Activated CD4-positive, alpha-beta memory T cell treated with anti-CD3 and anti-CD28 coated beads, Interleukin-2, amount 10 ng/mL, durations not matched to agents 7 days and 5 days (primary cell): ENCODE data around the gene LMAN1L. TPM values are rescaled to one million over a fixed set of nuclear protein-coding genes. Genes with fewer than 3 reads are reported as not detected.

Experiments used
- CTCF ChIA-PET: fragments of 350-600 bp; sonication (Branson Sonifier 250); formaldehyde crosslinking; loops from one replicate; lab custom pipeline; 2021; ENCODE audit warnings: antibody characterized with exemption, inconsistent platforms; lab: Charles Lee
- POLR2A ChIA-PET: fragments of 350-600 bp; sonication (Branson Sonifier 250); formaldehyde crosslinking; loops from one replicate; lab custom pipeline; 2021; ENCODE audit warnings: antibody characterized with exemption; lab: Charles Lee
- DNase-seq: peaks from one replicate; pipeline ENCODE4 v3.0.0-alpha.2; 2020
- H3K27ac Mint-ChIP-seq: one replicate; pipeline ENCODE4 v1.8.0; 2021; ENCODE audit warnings: mild to moderate bottlenecking, mixed read lengths
- H3K27me3 Mint-ChIP-seq: one replicate; pipeline ENCODE4 v1.8.0; 2021; ENCODE audit warnings: mixed read lengths
- H3K36me3 Mint-ChIP-seq: one replicate; pipeline ENCODE4 v1.8.0; 2021; ENCODE audit warnings: low read depth, mixed read lengths
- H3K4me1 Mint-ChIP-seq: one replicate; pipeline ENCODE4 v1.8.0; 2021; ENCODE audit warnings: mixed read lengths
- H3K4me3 Mint-ChIP-seq: one replicate; pipeline ENCODE4 v1.8.0; 2021; ENCODE audit warnings: mild to moderate bottlenecking, mixed read lengths
- H3K9me3 Mint-ChIP-seq: one replicate; pipeline ENCODE4 v1.8.0; 2021; ENCODE audit warnings: mixed read lengths
- total RNA-seq, 2 experiments: library from RNA; stranded (reverse); gene quantifications; one replicate each; pipeline ENCODE4 v1.2.3, GENCODE V29; 2021

LMAN1L gene
- total RNA-seq, 2 experiments from 2014 or later = 0.48 to 0.63 TPM

- peak within 1 kb of the TSS; percentile 91 for H3K4me3 Mint-ChIP-seq
- H3K27ac Mint-ChIP-seq = peak within 1 kb of the TSS; percentile 98
- peaks cover 63% of the 10 kb centered on the region for H3K4me1 Mint-ChIP-seq
- ChIA-PET POLR2A (interaction anchor here (0.9 to 4.9 kb wide), 13 partner anchors 9 to 95 kb away, joined by 3 to 66 read pairs (median 4); partner anchors contain the start of genes COX5A, FAM219B and MPI), CTCF (interaction anchor here (0.8 to 3.6 kb wide), 12 partner anchors 16 to 202 kb away, joined by 3 to 49 read pairs (median 4); no protein-coding TSS in a partner anchor)
- H3K36me3 Mint-ChIP-seq = peaks cover 55% of the 10 kb centered on the region
- no peaks in the 10 kb centered on the region for H3K27me3 Mint-ChIP-seq
- DNase-seq = peak; percentile 95
- no peaks in the 10 kb centered on the region for H3K9me3 Mint-ChIP-seq
Observed at GRCh38 chr15:74842581-74843444, 30.2 kb downstream of the LMAN1L start, which contains the start of gene ULK3. TSS of gene ULK3 (minus strand) at chr15:74843156. CDS start at chr15:74843105, 51 bp downstream.

- DNase-seq = no peak
- Mint-ChIP-seq H3K27ac (peak overlapping the region; percentile 98), H3K27me3 (no peaks in the 10 kb centered on the region), H3K4me1 (peaks cover 64% of the 10 kb centered on the region), H3K4me3 (peak overlapping the region; percentile 81), H3K9me3 (no peaks in the 10 kb centered on the region), H3K36me3 (peaks cover 59% of the 10 kb centered on the region)
- CTCF ChIA-PET = interaction anchor here (0.8 to 3.6 kb wide), 10 partner anchors 15 to 202 kb away, joined by 3 to 49 read pairs (median 6); no protein-coding TSS in a partner anchor
- POLR2A ChIA-PET = interaction anchor here (0.9 to 4.9 kb wide), 10 partner anchors 9 to 302 kb away, joined by 3 to 66 read pairs (median 6); partner anchors contain the start of genes ARID3B, COX5A, FAM219B and MPI
Observed at GRCh38 chr15:74843445-74843828, 30.8 kb downstream of the LMAN1L start.

- Mint-ChIP-seq H3K27ac (peak overlapping the region; percentile 98), H3K9me3 (no peaks in the 10 kb centered on the region)
- CTCF ChIA-PET = interaction anchor here (0.8 to 3.6 kb wide), 14 partner anchors 12 to 203 kb away, joined by 3 to 49 read pairs (median 4); partner anchors contain the start of gene CSK
Observed at GRCh38 chr15:74843891-74844299, 31.3 kb downstream of the LMAN1L start.

GRCh38 chr15:74844319-74845207 is 31.9 kb downstream of the LMAN1L start:
- Mint-ChIP-seq H3K27me3 (no peaks in the 10 kb centered on the region), H3K4me3 (peak overlapping the region; percentile 55), H3K27ac (peak overlapping the region; percentile 98), H3K36me3 (peaks cover 60% of the 10 kb centered on the region), H3K9me3 (no peaks in the 10 kb centered on the region), H3K4me1 (peaks cover 68% of the 10 kb centered on the region)
- CTCF ChIA-PET = interaction anchor here (0.6 to 3.6 kb wide), 16 partner anchors 12 to 91 kb away, joined by 3 to 49 read pairs (median 4); partner anchors contain the start of gene CSK
- POLR2A ChIA-PET = interaction anchor here (0.8 to 4.9 kb wide), 18 partner anchors 20 to 304 kb away, joined by 3 to 66 read pairs (median 5); partner anchors contain the start of genes ARID3B, CSK, FAM219B and MPI
- peak; percentile 34 for DNase-seq

More at GRCh38 chr15:74843891-74844299, 31.3 kb downstream of the LMAN1L start:
- H3K4me1 Mint-ChIP-seq = peaks cover 68% of the 10 kb centered on the region
- DNase-seq = peak; percentile 24
- no peaks in the 10 kb centered on the region for H3K27me3 Mint-ChIP-seq
- peaks cover 61% of the 10 kb centered on the region for H3K36me3 Mint-ChIP-seq
- H3K4me3 Mint-ChIP-seq = peak overlapping the region; percentile 81
- POLR2A ChIA-PET = interaction anchor here (0.9 to 4.9 kb wide), 11 partner anchors 8 to 303 kb away, joined by 4 to 66 read pairs (median 8); partner anchors contain the start of genes ARID3B, FAM219B and MPI

GRCh38 chr15:74845208-74845568 is 32.6 kb downstream of the LMAN1L start:
- POLR2A ChIA-PET = interaction anchor here (0.8 to 4.9 kb wide), 18 partner anchors 20 to 304 kb away, joined by 3 to 66 read pairs (median 5); partner anchors contain the start of genes ARID3B, CSK, FAM219B and MPI
- DNase-seq = peak; percentile 78

GRCh38 chr15:74845581-74845980 is 32.9 kb downstream of the LMAN1L start:
- Mint-ChIP-seq H3K4me1 (peaks cover 65% of the 10 kb centered on the region), H3K4me3 (peak overlapping the region; percentile 55), H3K36me3 (peaks cover 61% of the 10 kb centered on the region), H3K27me3 (no peaks in the 10 kb centered on the region), H3K9me3 (no peaks in the 10 kb centered on the region), H3K27ac (peak overlapping the region; percentile 98)
- ChIA-PET POLR2A (interaction anchor here (1.0 to 4.9 kb wide), 8 partner anchors 23 to 305 kb away, joined by 3 to 66 read pairs (median 8); partner anchors contain the start of genes ARID3B, CSK and MPI), CTCF (interaction anchor here (0.7 to 3.6 kb wide), 6 partner anchors 51 to 64 kb away, joined by 3 to 49 read pairs (median 7); partner anchors contain the start of genes CSK and FAM219B)
- DNase-seq = peak; percentile 54

More at GRCh38 chr15:74845208-74845568, 32.6 kb downstream of the LMAN1L start:
- peak overlapping the region; percentile 98 for H3K27ac Mint-ChIP-seq
- CTCF ChIA-PET = interaction anchor here (0.8 to 3.6 kb wide), 13 partner anchors 13 to 90 kb away, joined by 3 to 49 read pairs (median 4); partner anchors contain the start of gene CSK
- peak overlapping the region; percentile 55 for H3K4me3 Mint-ChIP-seq
- H3K9me3 Mint-ChIP-seq = no peaks in the 10 kb centered on the region
- H3K27me3 Mint-ChIP-seq = no peaks in the 10 kb centered on the region
- peaks cover 68% of the 10 kb centered on the region for H3K4me1 Mint-ChIP-seq
- peaks cover 62% of the 10 kb centered on the region for H3K36me3 Mint-ChIP-seq

GRCh38 chr15:74847432-74847831 is 34.8 kb downstream of the LMAN1L start:
- no peak overlapping the region for H3K4me3 Mint-ChIP-seq
- H3K27me3 Mint-ChIP-seq = no peaks in the 10 kb centered on the region
- peaks cover 47% of the 10 kb centered on the region for H3K4me1 Mint-ChIP-seq
- peak overlapping the region; percentile 79 for H3K27ac Mint-ChIP-seq
- H3K9me3 Mint-ChIP-seq = no peaks in the 10 kb centered on the region
- H3K36me3 Mint-ChIP-seq = peaks cover 63% of the 10 kb centered on the region
- ChIA-PET POLR2A (interaction anchor here (0.7 to 2.9 kb wide), 5 partner anchors 11 to 54 kb away, joined by 3 to 16 read pairs (median 4); partner anchors contain the start of gene MPI), CTCF (interaction anchor here (0.6 to 2.2 kb wide), 3 partner anchors 49 to 59 kb away, joined by 3 to 11 read pairs (median 4); no protein-coding TSS in a partner anchor)
- DNase-seq = no peak

- CTCF ChIA-PET = no interaction called here
- POLR2A ChIA-PET = interaction anchor here (1.3 to 2.5 kb wide), 2 partner anchors 20 to 56 kb away, joined by 3 to 7 read pairs; partner anchors contain the start of gene FAM219B
- DNase-seq = no peak
- H3K4me1 Mint-ChIP-seq = peaks cover 22% of the 10 kb centered on the region
- no peaks in the 10 kb centered on the region for H3K9me3 Mint-ChIP-seq
- no peak overlapping the region for H3K27ac Mint-ChIP-seq
- H3K4me3 Mint-ChIP-seq = no peak overlapping the region
- H3K36me3 Mint-ChIP-seq = peaks cover 57% of the 10 kb centered on the region
- H3K27me3 Mint-ChIP-seq = no peaks in the 10 kb centered on the region
Observed at GRCh38 chr15:74850393-74850792, 37.8 kb downstream of the LMAN1L start.

- H3K4me3 Mint-ChIP-seq = no peak overlapping the region
- H3K36me3 Mint-ChIP-seq = peaks cover 52% of the 10 kb centered on the region
- POLR2A ChIA-PET = interaction anchor here (1.3 to 1.4 kb wide), 2 partner anchors 9 to 54 kb away, joined by 3 to 4 read pairs; partner anchors contain the start of genes FAM219B and ULK3
- H3K4me1 Mint-ChIP-seq = peaks cover 20% of the 10 kb centered on the region
- H3K27me3 Mint-ChIP-seq = no peaks in the 10 kb centered on the region
- CTCF ChIA-PET = no interaction called here
- no peaks in the 10 kb centered on the region for H3K9me3 Mint-ChIP-seq
- no peak overlapping the region for H3K27ac Mint-ChIP-seq
- DNase-seq = no peak
Observed at GRCh38 chr15:74851960-74852359, 39.3 kb downstream of the LMAN1L start.

- Mint-ChIP-seq H3K27me3 (no peaks in the 10 kb centered on the region), H3K27ac (no peak overlapping the region), H3K4me3 (no peak overlapping the region), H3K9me3 (no peaks in the 10 kb centered on the region), H3K36me3 (peaks cover 40% of the 10 kb centered on the region), H3K4me1 (peaks cover 34% of the 10 kb centered on the region)
- ChIA-PET POLR2A (interaction anchor here (1.1 to 6.9 kb wide), 3 partner anchors 10 to 35 kb away, joined by 3 to 52 read pairs (median 5); partner anchors contain the start of genes MPI and SCAMP2), CTCF (interaction anchor here (5.8 kb wide), 1 partner anchor 47 kb away, joined by 37 read pairs; no protein-coding TSS in a partner anchor)
- no peak for DNase-seq
Observed at GRCh38 chr15:74854453-74855022, 41.9 kb downstream of the LMAN1L start.

GRCh38 chr15:74855857-74856256 is 43.2 kb downstream of the LMAN1L start:
- H3K36me3 Mint-ChIP-seq = peaks cover 35% of the 10 kb centered on the region
- H3K9me3 Mint-ChIP-seq = no peaks in the 10 kb centered on the region
- ChIA-PET CTCF (interaction anchor here (0.6 to 5.8 kb wide), 6 partner anchors 9 to 85 kb away, joined by 3 to 37 read pairs (median 3); no protein-coding TSS in a partner anchor), POLR2A (interaction anchor here (0.6 to 6.9 kb wide), 4 partner anchors 16 to 52 kb away, joined by 3 to 52 read pairs (median 4); partner anchors contain the start of genes MPI and SCAMP2)
- DNase-seq = no peak
- H3K4me3 Mint-ChIP-seq = no peak overlapping the region
- peak overlapping the region; percentile 65 for H3K27ac Mint-ChIP-seq
- H3K4me1 Mint-ChIP-seq = peaks cover 38% of the 10 kb centered on the region
- no peaks in the 10 kb centered on the region for H3K27me3 Mint-ChIP-seq
